Endothelial cell of hepatic sinusoid (primary cell): Measurements from ENCODE around the gene DIRAS3.
"Not testable (repeated sequence)": the region's sequence is repeated elsewhere in the genome, so short reads cannot be mapped to it uniquely, and the experiment has no call there.

Experiments
- in situ Hi-C: cut with HindIII; loops from 2 replicates; pipeline ENCODE4 v1.10.0; 2017; ENCODE audit warnings: low sequenced_read_pairs

Gene DIRAS3

DNA sequence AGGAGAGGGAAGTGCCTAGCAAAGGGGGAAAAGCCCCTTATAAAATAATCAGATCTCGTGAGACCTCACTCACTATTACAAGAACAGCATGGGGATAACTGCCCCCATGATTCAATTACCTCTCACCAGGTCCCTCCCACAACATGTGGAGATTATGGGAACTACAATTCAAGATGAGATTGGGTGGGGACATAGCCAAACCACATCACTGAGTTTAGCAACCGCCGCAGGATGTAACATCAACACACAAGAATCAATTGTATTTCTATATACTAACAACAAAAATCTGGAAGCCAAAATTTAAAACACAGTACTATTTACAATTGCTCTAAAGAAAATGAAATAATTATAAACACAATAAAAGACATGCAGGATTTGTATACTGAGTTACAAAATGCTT, 21.9 kb downstream of the DIRAS3 start:
- in situ Hi-C loops = no loop called here

GRCh38 chr1:68024635-68025338, 25.6 kb downstream of the DIRAS3 start:
- in situ Hi-C loops = no loop called here

DNA sequence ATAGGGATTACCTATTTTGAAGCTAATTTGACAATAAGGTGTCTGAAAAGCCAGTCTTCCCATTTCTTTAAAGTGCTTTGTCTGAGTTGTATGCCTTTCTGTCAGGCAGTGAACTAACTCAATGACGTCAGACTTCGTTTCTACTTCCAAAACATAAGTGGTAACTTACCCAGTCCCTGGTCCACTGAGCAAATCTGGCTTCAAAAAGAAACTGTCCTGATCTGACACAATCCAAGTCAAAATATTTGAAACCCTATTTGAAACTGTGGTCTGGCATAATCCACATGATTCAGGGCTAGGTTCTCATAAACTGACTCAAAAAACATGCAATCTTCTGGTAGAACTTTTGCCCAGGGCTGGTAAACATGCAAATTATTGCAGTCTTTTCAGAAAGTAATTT, 34.0 kb downstream of the DIRAS3 start:
- in situ Hi-C loops = no loop called here

GRCh38 chr1:68015971-68016370, 34.5 kb downstream of the DIRAS3 start:
- in situ Hi-C loops = no loop called here

DNA sequence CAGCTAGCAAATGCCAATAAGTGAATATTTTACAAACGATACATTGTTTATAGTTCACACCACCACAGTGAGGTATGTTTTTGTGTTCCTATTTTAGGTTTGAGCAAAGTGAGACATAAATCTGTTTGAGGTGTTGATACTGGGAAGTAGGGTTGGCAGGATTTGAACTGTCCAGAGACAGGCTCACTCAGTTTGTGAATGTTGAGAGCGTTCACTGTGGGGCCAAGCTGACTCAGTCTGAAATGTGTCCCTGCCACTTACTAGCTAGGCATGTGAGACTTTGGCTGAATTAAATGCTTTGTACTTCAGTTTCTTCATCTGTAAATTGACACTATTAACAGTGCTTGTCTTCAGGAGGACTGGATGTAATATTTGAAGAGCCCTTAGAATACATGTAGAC, 35.1 kb downstream of the DIRAS3 start:
- in situ Hi-C loops = no loop called here

- in situ Hi-C loops = no loop called here
Observed at GRCh38 chr1:68013351-68013750, 37.1 kb downstream of the DIRAS3 start.

DNA sequence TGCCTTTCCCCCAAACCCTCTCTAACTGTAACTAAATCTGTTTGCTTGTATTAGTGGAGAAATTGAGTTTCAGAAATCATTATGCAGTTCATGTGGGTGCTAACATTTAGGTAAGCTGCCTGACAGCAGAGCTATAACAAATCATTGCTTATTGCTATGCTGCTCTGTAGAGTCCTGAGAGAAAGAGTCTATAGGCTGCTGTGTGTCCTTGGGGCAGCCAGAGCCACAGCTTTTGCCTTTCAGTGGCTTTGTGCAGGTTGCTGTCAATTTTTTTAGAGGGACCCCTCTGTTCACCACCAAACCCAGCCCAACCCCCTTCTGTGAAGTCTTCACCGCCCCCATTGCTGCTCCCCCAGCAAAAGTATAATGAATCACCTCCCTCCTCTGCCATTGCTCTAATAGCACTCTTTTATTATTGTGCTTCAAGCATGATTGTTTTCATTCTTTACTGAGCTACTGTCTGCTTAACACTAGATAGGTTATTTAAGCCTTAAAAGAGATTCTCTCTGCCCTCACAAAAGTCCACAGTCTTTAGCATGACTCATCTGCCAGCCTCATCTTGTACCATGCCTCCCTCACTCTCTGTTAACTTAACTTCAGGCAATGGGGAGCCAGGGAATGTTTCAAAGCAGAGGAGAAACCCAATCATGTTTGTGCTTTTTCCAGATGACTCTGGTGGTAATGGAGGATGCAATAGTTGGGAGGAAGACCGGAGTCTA, 38.6 kb downstream of the DIRAS3 start:
- in situ Hi-C loops = no loop called here

DNA sequence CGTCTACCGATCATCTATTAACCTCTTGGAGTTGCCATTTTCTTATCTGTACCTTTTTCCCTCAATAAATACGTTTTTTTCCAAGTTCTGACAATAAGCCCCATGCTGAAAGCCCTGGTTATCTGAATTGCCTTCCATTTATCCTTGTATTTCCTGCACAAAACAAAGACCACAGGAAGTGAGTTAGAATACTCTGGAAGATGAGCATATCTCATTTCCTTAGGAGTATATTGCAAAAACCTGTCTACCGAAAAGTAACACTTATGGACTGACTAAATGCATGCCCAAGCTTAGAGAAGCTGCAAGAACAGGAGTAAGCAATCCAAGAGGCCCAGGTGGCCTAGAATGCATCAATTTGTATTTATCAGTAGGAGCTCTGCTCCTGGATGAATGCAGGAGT, 39.9 kb downstream of the DIRAS3 start:
- in situ Hi-C loops = no loop called here

GRCh38 chr1:68010090-68010489, 40.3 kb downstream of the DIRAS3 start:
- in situ Hi-C loops = no loop called here

GRCh38 chr1:68003626-68004025, 46.8 kb downstream of the DIRAS3 start:
- in situ Hi-C loops = not testable (repeated sequence)

DNA sequence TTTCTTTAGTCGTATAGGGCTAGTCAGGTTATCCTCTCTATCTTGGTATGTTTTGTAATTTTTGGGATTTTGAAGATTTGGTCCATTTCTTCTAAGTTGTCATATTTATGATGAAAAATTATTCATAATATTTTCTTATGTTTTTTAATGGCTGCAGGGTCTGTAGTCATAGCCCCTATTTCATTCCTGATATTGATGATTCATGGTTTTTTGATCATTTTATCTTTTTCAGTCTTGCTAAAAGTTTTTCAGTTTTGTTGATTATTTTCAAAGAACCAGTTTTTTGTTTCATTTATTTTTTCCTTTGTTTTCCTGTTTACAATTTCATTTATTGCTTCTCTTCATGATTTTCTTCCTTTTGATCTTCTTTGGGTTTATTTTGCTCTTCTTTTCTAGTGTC, 50.2 kb downstream of the DIRAS3 start:
- in situ Hi-C loops = no loop called here

- in situ Hi-C loops = no loop called here
Observed at GRCh38 chr1:67997746-67998145, 52.7 kb downstream of the DIRAS3 start.
